Endothelial cell of umbilical vein (primary cell): ENCODE measurements around the gene ANKRD16. TPM values are rescaled to one million over a fixed set of nuclear protein-coding genes. Genes with fewer than 3 reads are reported as not detected.

Source experiments
- BruUV-seq: library from RNA; stranded (reverse); fragments of 400-500 nt; replicated peaks from 2 replicates; lab custom pipeline; 2021; lab: Mats Ljungman, UMichigan
- CTCF ChIA-PET: fragments of 300-600, 350-600 bp; sonication (Branson Sonifier 250); formaldehyde crosslinking; loops from one replicate; lab custom pipeline; 2021; ENCODE audit warnings: antibody characterized with exemption, inconsistent platforms; lab: Charles Lee
- POLR2A ChIA-PET: fragments of 300-600, 350-600 bp; sonication (Branson Sonifier 250); formaldehyde crosslinking; loops from one replicate; lab custom pipeline; 2021; ENCODE audit warnings: antibody characterized with exemption, inconsistent platforms; lab: Charles Lee
- DNase-seq: peaks from one replicate; pipeline ENCODE4 v3.0.0-alpha.2; 2011; ENCODE audit warnings: low read depth, low spot score
- FAIRE-seq: peaks from 2 replicates; lab custom pipeline; 2011; peaks lifted over from hg19 to GRCh38; lab: Jason Lieb, UNC
- H2AFZ ChIP-seq: 2 replicates; pipeline ENCODE4 v1.6.0; 2012; ENCODE audit warnings: low read depth, low read length, control low read depth, inconsistent platforms
- H3K27ac ChIP-seq: 2 replicates; pipeline ENCODE4 v1.5.1; 2011; ENCODE audit warnings: low read depth, mild to moderate bottlenecking, control low read depth, low read length, moderate library complexity; ENCODE audit not compliant: insufficient read depth
- H3K27me3 ChIP-seq, 2 experiments: 2 replicates each; pipeline versions ENCODE4 v1.6.0 to v1.6.1; 2011; ENCODE audit warnings: low read length in 2 of 2, mixed read lengths in 1 of 2; ENCODE audit not compliant: control insufficient read depth in 2 of 2, insufficient read depth in 2 of 2
- H3K36me3 ChIP-seq, 2 experiments: 2 replicates in 1 of 2; 3 replicates in 1 of 2; pipeline ENCODE4 v1.5.1; 2011; ENCODE audit warnings: low read length in 2 of 2, mild to moderate bottlenecking in 1 of 2, moderate library complexity in 1 of 2; ENCODE audit not compliant: control insufficient read depth in 2 of 2, insufficient read depth in 2 of 2; ENCODE audit errors: extremely low read depth in 1 of 2
- H3K4me1 ChIP-seq: 3 replicates; pipeline ENCODE4 v1.5.1; 2011; ENCODE audit warnings: mild to moderate bottlenecking, low read length; ENCODE audit not compliant: control insufficient read depth, insufficient read depth; ENCODE audit errors: extremely low read depth
- H3K4me2 ChIP-seq: 2 replicates; pipeline ENCODE4 v1.6.1; 2011; ENCODE audit warnings: low read length, control low read depth, mixed read lengths; ENCODE audit not compliant: insufficient read depth
- H3K4me3 ChIP-seq, 3 experiments: fragments of 200-600 bp in 1 of 3; sonication (generic), shearing (Covaris generic) in 1 of 3; replicated peaks in 1 of 3; 2 replicates each; pipeline ENCODE4 v1.5.1; 2011 to 2016; ENCODE audit warnings: control low read depth in 3 of 3, low read length in 3 of 3, mild to moderate bottlenecking in 2 of 3, inconsistent platforms in 1 of 3, low read depth in 1 of 3, moderate library complexity in 1 of 3; ENCODE audit not compliant: insufficient read depth in 1 of 3
- H3K79me2 ChIP-seq: 2 replicates; pipeline ENCODE4 v1.6.0; 2012; ENCODE audit warnings: low read length, inconsistent platforms; ENCODE audit not compliant: control insufficient read depth, insufficient read depth
- H3K9ac ChIP-seq: replicated peaks from 2 replicates; pipeline ENCODE3; 2011; ENCODE audit warnings: low read length, control low read depth; ENCODE audit not compliant: insufficient read depth; ENCODE audit errors: extremely low read depth
- H3K9me1 ChIP-seq: replicated peaks from 3 replicates; pipeline ENCODE4 v1.6.0; 2011; ENCODE audit warnings: mild to moderate bottlenecking, low read length; ENCODE audit not compliant: control insufficient read depth, insufficient read depth; ENCODE audit errors: extremely low read depth
- H3K9me3 ChIP-seq: replicated peaks from 2 replicates; pipeline ENCODE4 v1.5.1; 2012; ENCODE audit warnings: low read length, inconsistent platforms; ENCODE audit not compliant: control insufficient read depth, insufficient read depth
- H4K20me1 ChIP-seq: replicated peaks from 2 replicates; pipeline ENCODE3; 2011; ENCODE audit warnings: mild to moderate bottlenecking, low read length; ENCODE audit not compliant: control insufficient read depth, insufficient read depth; ENCODE audit errors: extremely low read depth
- CTCF ChIP-seq, 2 donors: IDR thresholded peaks; 1 replicate in 1 of 2; 2 replicates in 1 of 2; pipeline ENCODE4 v1.5.1; 2011; ENCODE audit warnings: low read length in 2 of 2, mild to moderate bottlenecking in 2 of 2, moderate library complexity in 2 of 2, control low read depth in 1 of 2, inconsistent platforms in 1 of 2, low read depth in 1 of 2; ENCODE audit not compliant: insufficient read depth in 1 of 2; ENCODE audit errors: extremely low read depth in 1 of 2
- EZH2 ChIP-seq: IDR thresholded peaks from 2 replicates; pipeline ENCODE4 v1.6.1; 2012; ENCODE audit warnings: borderline replicate concordance, low read depth, mild to moderate bottlenecking, moderate library complexity, low read length, inconsistent platforms; ENCODE audit not compliant: severe bottlenecking
- FOS ChIP-seq: IDR thresholded peaks from 2 replicates; pipeline ENCODE4 v1.6.1; 2011; ENCODE audit warnings: mild to moderate bottlenecking, low read length, moderate library complexity, borderline replicate concordance; ENCODE audit not compliant: insufficient read depth
- GATA2 ChIP-seq: IDR thresholded peaks from 2 replicates; pipeline ENCODE4 v1.7.0; 2011; ENCODE audit warnings: low read depth, mild to moderate bottlenecking, moderate library complexity, mixed read lengths, low read length; ENCODE audit not compliant: insufficient read length, insufficient read depth
- JUN ChIP-seq: IDR thresholded peaks from 2 replicates; pipeline ENCODE4 v1.6.1; 2011; ENCODE audit warnings: borderline replicate concordance, low read depth; ENCODE audit not compliant: insufficient read length, insufficient read depth
- MAX ChIP-seq: IDR thresholded peaks from 2 replicates; pipeline ENCODE4 v1.6.1; 2011; ENCODE audit not compliant: insufficient read depth, insufficient read length
- MYC ChIP-seq: IDR thresholded peaks from one replicate; pipeline ENCODE4 v1.6.1; 2011; ENCODE audit warnings: mild to moderate bottlenecking, low read depth, low read length
- POLR2A ChIP-seq: IDR thresholded peaks from 2 replicates; pipeline ENCODE4 v1.6.1; 2012; ENCODE audit warnings: low read depth, mild to moderate bottlenecking, control low read depth, low read length
- POLR2AphosphoS5 ChIP-seq: IDR thresholded peaks from 2 replicates; pipeline ENCODE4 v1.6.1; 2012; ENCODE audit warnings: low read depth, mild to moderate bottlenecking, control low read depth, low read length, moderate library complexity; ENCODE audit not compliant: insufficient read depth
- dilution Hi-C: fragments of 300-500 bp; cut with MboI; formaldehyde crosslinking; loops from one replicate; pipeline ENCODE4 v1.15.0; 2019; ENCODE audit warnings: low sequenced_read_pairs; ENCODE audit not compliant: extremely low pct_ligation_motif_present
- intact Hi-C: fragments of 100-400 bp; cut with micrococcal nuclease; formaldehyde crosslinking; loops from one replicate; pipeline ENCODE4 v1.10.0; 2022
- polyA plus RNA-seq, 4 experiments: library from polyadenylated mRNA; depleted of rRNA in 3 of 4; stranded (reverse) in 3 of 4; unstranded in 1 of 4; fragments of >200 nt; gene quantifications; 2 replicates each; pipeline versions ENCODE4 v1.2.1 to v1.2.3, GENCODE V29; 2011 to 2012; ENCODE audit warnings: missing spikeins in 1 of 4
- total RNA-seq: library from RNA; stranded (reverse); gene quantifications from 2 replicates; pipeline ENCODE4 v1.2.3, GENCODE V29; 2021

The ANKRD16 gene
- total and polyA plus RNA-seq, 2 donors (not counting 3 experiments of a cell fraction or from before 2014, with no cell fraction given): 6.9 to 8.0 TPM

- peak overlapping the region; percentile 16 to 77 (median 62) for H3K4me3 ChIP-seq
- FAIRE-seq (no peak), DNase-seq (peak; percentile 45)
- H3K27me3 ChIP-seq: no peaks in the 10 kb centered on the region
- POLR2A ChIA-PET: interaction anchor here (0.7 to 2.2 kb wide), 7 partner anchors 11 to 444 kb away, joined by 3 to 9 read pairs (median 5); partner anchors contain the start of gene GDI2
- intact Hi-C loops (loop anchor here (5.0 kb wide), 2 partner anchors 87 to 197 kb away; partner anchors contain the start of genes IL15RA and RBM17), dilution Hi-C loops (no loop called here)
- CTCF ChIA-PET: interaction anchor here (0.7 to 3.5 kb wide), 9 partner anchors 10 to 511 kb away, joined by 3 to 18 read pairs (median 4); partner anchors contain the start of genes GDI2 and PFKFB3
- peaks cover 36% of the 10 kb centered on the region for H3K4me1 ChIP-seq
- H2AFZ ChIP-seq: no peak overlapping the region
- peaks cover 2 to 8% of the 10 kb centered on the region in 2 experiments for H3K36me3 ChIP-seq
- H3K9ac ChIP-seq: peak overlapping the region; percentile 59
- H3K9me3 ChIP-seq: no peaks in the 10 kb centered on the region
- BruUV-seq: no TSS peak
- peak overlapping the region; percentile 65 for H3K4me2 ChIP-seq
- no peak for TF ChIP-seq MAX
- TF ChIP-seq POLR2AphosphoS5: no peak
- TF ChIP-seq FOS: no peak
- TF ChIP-seq JUN: no peak
- TF ChIP-seq POLR2A: no peak
- no peak for TF ChIP-seq GATA2
- no peak for TF ChIP-seq CTCF (IDR thresholded peaks at IDR 0.05; ENCODE audit: extremely low read depth in 1 of 2, insufficient read depth in 1 of 2, low read depth in 1 of 2, low read length in 2 of 2)
- no peak for TF ChIP-seq MYC
- TF ChIP-seq EZH2: no peak
- no peaks in the 10 kb centered on the region for H3K9me1 ChIP-seq
- H3K27ac ChIP-seq: peak overlapping the region; percentile 18
- H3K79me2 ChIP-seq: peaks cover 47% of the 10 kb centered on the region
- H4K20me1 ChIP-seq: no peaks in the 10 kb centered on the region
Measured at GRCh38 chr10:5890452-5890915, 791 bp upstream of the ANKRD16 start.
